ENCODE data around the gene UGT3A1.
"Not testable (repeated sequence)": the region's sequence is repeated elsewhere in the genome, so short reads cannot be mapped to it uniquely, and the experiment has no call there.

UGT3A1 gene

GRCh38 chr5:35990941-35991611 lies at the start of gene UGT3A1:
Gene UGT3A1 (minus strand): TSS chr5:35991390. CDS start chr5:35991240, 150 bp downstream.
- no peak for DNase-seq (ENCODE audit: low spot score)

- DNase-seq (ENCODE audit: low spot score) = no peak
These were observed 44.5 kb upstream of the UGT3A1 start for GRCh38 chr5:36035696-36036095.

GRCh38 chr5:36034536-36035134 lies 43.4 kb upstream of the UGT3A1 start:
- not testable (repeated sequence) for DNase-seq (ENCODE audit: low spot score)

GRCh38 chr5:36033486-36033885 lies 42.3 kb upstream of the UGT3A1 start:
- no peak for DNase-seq (ENCODE audit: low spot score)

- DNase-seq (ENCODE audit: low spot score) = no peak
These were observed 41.9 kb upstream of the UGT3A1 start for GRCh38 chr5:36033047-36033446.

GRCh38 chr5:36031223-36031622 lies 40.0 kb upstream of the UGT3A1 start:
- DNase-seq (ENCODE audit: low spot score) = no peak

GRCh38 chr5:36029914-36030313 lies 38.7 kb upstream of the UGT3A1 start:
- DNase-seq (ENCODE audit: low spot score) = no peak

- no peak for DNase-seq (ENCODE audit: low spot score)
These were observed 37.8 kb upstream of the UGT3A1 start for GRCh38 chr5:36028816-36029465.

- DNase-seq (ENCODE audit: low spot score) = no peak
These were observed 36.5 kb upstream of the UGT3A1 start for GRCh38 chr5:36027711-36028110.

- DNase-seq (ENCODE audit: low spot score) = no peak
These were observed 35.7 kb upstream of the UGT3A1 start for GRCh38 chr5:36026706-36027465.

- not testable (repeated sequence) for DNase-seq (ENCODE audit: low spot score)
These were observed 31.1 kb upstream of the UGT3A1 start for GRCh38 chr5:36022246-36022645.

GRCh38 chr5:36019584-36019983 lies 28.4 kb upstream of the UGT3A1 start:
- not testable (repeated sequence) for DNase-seq (ENCODE audit: low spot score)

- DNase-seq (ENCODE audit: low spot score) = no peak
These were observed 26.4 kb upstream of the UGT3A1 start for GRCh38 chr5:36017622-36018021.

GRCh38 chr5:36017004-36017403 lies 25.8 kb upstream of the UGT3A1 start:
- no peak for DNase-seq (ENCODE audit: low spot score)

- no peak for DNase-seq (ENCODE audit: low spot score)
These were observed 22.0 kb upstream of the UGT3A1 start for GRCh38 chr5:36013182-36013581.

GRCh38 chr5:36009698-36010097 lies 18.5 kb upstream of the UGT3A1 start:
- DNase-seq (ENCODE audit: low spot score) = no peak

- DNase-seq (ENCODE audit: low spot score) = no peak
These were observed 16.2 kb upstream of the UGT3A1 start for GRCh38 chr5:36007366-36007765.

GRCh38 chr5:36006163-36006562 lies 15.0 kb upstream of the UGT3A1 start:
- DNase-seq (ENCODE audit: low spot score) = no peak

- no peak for DNase-seq (ENCODE audit: low spot score)
These were observed 9.8 kb upstream of the UGT3A1 start for GRCh38 chr5:36001032-36001431.

- no peak for DNase-seq (ENCODE audit: low spot score)
These were observed 8.4 kb upstream of the UGT3A1 start for GRCh38 chr5:35999547-35999946.

- DNase-seq (ENCODE audit: low spot score) = no peak
These were observed 4.9 kb upstream of the UGT3A1 start for GRCh38 chr5:35996076-35996475.

GRCh38 chr5:35990520-35990919 lies 670 bp downstream of the UGT3A1 start:
- DNase-seq (ENCODE audit: low spot score) = no peak

GRCh38 chr5:35988529-35988928 lies 2.7 kb downstream of the UGT3A1 start:
- DNase-seq (ENCODE audit: low spot score) = no peak

Data from AG08395 (cell line).